Suprapubic skin (tissue), 4 donors: Measurements from ENCODE around the gene ST6GAL2.

Experiments used
- CTCF ChIP-seq, 2 donors: fragments of 200-600 bp in 1 of 2; fragments of 450-650 bp in 1 of 2; sonication (generic) in 1 of 2; IDR thresholded peaks; one replicate each; pipeline ENCODE4 v1.5.1; 2016 to 2019; ENCODE audit warnings: antibody characterized with exemption in 2 of 2, mild to moderate bottlenecking in 1 of 2, moderate library complexity in 1 of 2
- EP300 ChIP-seq: sonication (generic); formaldehyde crosslinking; IDR thresholded peaks from one replicate; pipeline ENCODE4 v1.6.1; 2017; ENCODE audit warnings: antibody characterized with exemption
- POLR2A ChIP-seq, 2 donors: fragments of 450-650 bp; IDR thresholded peaks; one replicate each; pipeline ENCODE4 v1.6.1; 2017; ENCODE audit warnings: antibody characterized with exemption in 2 of 2, mild to moderate bottlenecking in 2 of 2, moderate library complexity in 2 of 2
- POLR2AphosphoS5 ChIP-seq, 3 donors: sonication (generic); formaldehyde crosslinking; IDR thresholded peaks; one replicate each; pipeline ENCODE4 v1.6.1; 2017; ENCODE audit warnings: antibody characterized with exemption in 3 of 3

- TF ChIP-seq POLR2A (IDR thresholded peaks at IDR 0.05) (no peak), CTCF (IDR thresholded peaks at IDR 0.05) (no peak), EP300 (no peak), POLR2AphosphoS5 (IDR thresholded peaks at IDR 0.05) (no peak)
Observed at GRCh38 chr2:106851881-106852501, 34.0 kb downstream of the ST6GAL2 start.
